GM19463 (cell line): ENCODE measurements around the gene ZNF652.
"Not testable (repeated sequence)": the region's sequence is repeated elsewhere in the genome, so short reads cannot be mapped to it uniquely, and the experiment has no call there.

Experiments used
- ATAC-seq: cut with Tn5 transposase; IDR thresholded peaks from one replicate; pipeline ENCODE4 v1.9.1; 2021; ENCODE audit warnings: mild to moderate bottlenecking, moderate library complexity; ENCODE audit not compliant: unreplicated experiment

Gene ZNF652

GRCh38 chr17:49275981-49276380, 86.1 kb downstream of the ZNF652 start:
- ATAC-seq: not testable (repeated sequence)

GRCh38 chr17:49269356-49269755, 92.7 kb downstream of the ZNF652 start:
- no peak for ATAC-seq

- ATAC-seq: no peak
Observed at GRCh38 chr17:49267912-49268311, 94.1 kb downstream of the ZNF652 start.

DNA sequence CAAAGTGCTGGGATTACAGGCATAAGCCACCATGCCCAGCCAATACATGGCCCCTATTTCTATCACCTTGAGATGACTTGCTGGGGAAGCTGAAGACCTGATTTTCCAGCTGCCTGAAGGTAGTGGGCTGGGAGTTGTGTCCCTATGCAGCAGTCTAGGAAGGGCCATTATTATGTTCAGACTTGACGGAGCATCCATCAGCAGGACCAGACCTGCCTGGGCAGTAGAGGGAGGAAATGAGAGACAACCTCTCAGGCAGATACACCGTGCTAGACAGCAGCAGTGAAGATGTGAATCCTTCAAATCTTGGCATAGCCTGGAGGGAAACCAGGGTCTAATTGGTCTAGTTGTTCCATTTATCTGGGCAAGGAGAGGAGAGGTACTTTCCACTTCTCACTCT, 95.8 kb downstream of the ZNF652 start:
- no peak for ATAC-seq

- ATAC-seq: not testable (repeated sequence)
Observed at GRCh38 chr17:49261540-49261939, 100.5 kb downstream of the ZNF652 start.

GRCh38 chr17:49260817-49261291, 101.2 kb downstream of the ZNF652 start:
- ATAC-seq: no peak

DNA sequence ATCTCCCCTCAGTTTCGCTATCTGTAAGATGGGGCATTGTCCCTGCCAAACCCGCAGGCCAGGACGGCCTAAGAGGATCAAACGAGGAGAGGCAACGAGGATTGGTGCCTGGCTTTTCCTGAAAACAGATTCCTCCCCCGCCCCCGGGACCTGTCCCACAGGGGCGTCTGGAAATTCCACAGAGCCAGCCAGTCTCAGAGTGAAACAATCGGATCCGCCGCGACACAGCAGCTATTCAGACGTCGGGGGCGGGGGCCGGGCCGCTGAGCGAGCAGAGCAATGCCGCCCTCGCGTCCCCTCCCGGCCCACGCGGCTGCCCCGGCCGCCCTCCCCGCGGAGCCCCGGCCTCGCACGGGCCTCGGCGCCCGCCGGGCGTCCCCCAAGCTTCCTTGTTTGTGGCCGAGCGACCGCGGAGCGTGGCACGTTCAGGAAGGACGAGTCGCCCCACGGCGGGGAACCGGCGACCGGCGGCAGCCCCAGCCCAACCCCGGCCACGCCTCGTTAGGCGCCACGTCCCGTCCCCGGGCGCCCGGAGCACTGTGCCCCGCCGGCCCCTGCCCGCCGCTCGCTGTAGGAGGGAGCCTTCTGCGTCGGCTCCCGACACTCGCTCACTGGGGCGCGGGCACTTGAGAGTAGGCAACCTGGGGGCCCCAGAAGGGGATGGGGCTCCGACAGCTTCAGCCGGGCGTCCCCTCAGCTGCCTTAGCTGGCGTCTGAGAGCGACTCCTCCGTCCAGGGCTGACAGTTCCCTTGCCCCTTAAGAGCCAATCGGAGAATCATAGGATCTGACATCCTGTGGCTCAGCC, 101.8 kb downstream of the ZNF652 start:
- no peak for ATAC-seq

- ATAC-seq: no peak
Observed at GRCh38 chr17:49259663-49260010, 102.4 kb downstream of the ZNF652 start.

GRCh38 chr17:49258394-49258793, 103.7 kb downstream of the ZNF652 start:
- ATAC-seq: no peak

DNA sequence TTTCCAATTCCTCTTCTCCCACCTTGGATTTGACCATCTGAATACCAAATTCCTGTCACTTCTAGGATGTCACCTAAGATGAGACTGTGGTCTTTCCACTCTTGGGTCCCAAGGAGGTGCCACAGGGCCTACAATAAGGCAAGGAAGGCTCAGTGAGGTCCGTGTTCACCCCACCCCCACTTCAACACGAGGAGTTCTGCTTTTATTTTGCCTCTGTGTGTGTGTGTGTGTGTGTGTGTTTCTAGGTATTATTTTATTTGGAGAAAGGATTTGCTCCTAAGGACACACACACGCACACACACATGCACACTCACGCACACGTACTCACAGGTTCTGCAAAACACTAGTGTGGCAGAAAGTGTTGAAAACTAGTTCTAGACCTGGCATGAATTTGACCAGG, 106.9 kb downstream of the ZNF652 start:
- ATAC-seq: no peak

DNA sequence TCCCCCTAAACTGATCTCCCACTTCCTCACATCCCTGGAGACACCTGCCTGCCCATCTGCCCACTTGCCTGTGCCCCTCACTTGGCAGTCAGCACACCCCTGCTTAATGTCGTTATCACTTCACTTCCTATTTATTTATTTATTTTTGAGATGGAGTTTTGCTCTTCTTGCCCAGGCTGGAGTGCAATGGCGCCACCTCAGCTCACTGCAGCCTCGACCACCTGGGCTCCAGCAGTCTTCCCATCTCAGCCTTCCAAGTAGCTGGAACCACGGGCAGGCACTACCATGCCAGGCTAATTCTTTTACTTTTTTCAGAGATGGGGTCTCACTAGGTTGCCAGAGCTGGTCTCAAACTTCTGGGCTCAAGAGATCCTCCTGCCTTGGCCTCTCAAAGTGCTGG, 108.0 kb downstream of the ZNF652 start:
- ATAC-seq: no peak

DNA sequence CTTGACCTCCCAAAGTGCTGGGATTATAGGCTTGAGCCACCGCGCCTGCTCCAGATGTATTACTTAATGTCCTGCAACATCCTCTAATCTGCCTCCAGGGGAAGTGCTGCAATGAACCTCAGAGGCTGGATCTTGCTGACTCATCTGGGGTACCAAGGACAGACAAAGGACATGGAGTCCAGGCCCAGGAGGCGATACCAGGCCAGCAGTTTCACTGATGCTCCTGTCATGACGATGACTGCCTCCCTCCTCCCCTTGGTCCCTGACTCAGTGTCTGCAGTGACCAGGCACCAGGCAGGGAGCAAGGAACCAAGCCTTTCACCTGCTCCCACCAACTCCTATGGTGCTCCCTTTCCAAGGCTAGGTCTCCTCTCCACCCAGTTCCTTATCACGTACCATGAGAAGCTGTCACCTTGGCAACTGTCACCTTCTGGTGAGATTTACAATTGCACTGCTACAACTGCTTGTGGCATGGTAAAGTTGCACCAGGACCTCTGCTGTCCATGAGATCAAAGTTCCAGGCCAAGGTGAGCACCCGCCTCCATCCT, 109.8 kb downstream of the ZNF652 start:
- ATAC-seq: no peak

DNA sequence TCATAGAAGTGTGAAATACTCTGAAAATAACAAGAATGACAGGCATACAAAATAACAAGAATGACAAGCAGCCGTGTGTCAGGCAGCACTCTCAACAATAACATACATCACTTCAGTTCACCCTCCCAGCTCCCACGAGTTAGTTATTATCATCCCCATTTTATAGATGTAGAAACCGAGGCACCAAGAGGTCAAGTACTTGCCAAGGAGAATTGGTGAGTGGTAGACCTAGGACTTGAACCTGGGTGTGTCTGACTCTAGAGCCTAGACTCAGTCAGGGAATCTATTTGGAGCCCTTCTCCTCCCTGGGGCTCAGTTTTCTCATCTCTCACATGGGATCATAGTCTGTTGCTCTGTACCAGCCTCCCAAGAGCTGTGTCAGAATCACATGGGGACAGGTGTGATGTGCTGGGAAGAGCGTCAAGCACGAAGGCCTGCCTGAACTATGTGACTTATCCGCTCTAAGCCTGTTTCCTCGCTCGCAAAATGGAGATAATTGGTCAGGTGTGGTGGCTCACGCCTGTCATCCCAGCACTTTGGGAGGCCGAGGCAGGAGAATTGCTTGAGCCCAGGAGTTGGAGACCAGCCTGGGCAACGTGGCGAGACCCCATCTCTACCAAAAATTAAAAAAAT, 112.0 kb downstream of the ZNF652 start:
- no peak for ATAC-seq

DNA sequence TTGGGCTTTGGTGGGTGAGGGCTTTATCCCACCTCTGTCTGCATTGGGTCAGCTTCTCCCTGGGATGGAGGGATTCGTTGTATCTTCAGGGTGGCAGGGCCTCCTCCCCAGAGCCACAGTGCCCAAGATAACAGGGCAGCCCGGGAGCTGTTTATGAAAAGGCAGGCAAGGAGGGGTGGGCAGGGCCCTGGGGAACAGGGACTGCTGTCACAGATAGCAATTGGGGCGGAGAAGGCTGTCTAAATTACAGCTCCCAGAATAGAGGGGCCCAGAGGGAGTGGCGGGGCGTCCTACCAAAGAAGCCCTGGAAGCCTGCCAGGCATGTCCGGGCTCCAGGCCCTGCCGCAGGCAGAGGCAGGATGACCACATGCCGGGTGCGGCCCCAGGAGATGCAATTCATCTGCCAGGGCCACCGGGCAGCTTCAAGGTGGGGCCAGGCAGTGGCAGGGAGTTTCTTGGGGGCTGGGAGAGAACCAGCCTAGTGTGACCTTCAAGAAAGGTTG, 112.7 kb downstream of the ZNF652 start:
- ATAC-seq: no peak

DNA sequence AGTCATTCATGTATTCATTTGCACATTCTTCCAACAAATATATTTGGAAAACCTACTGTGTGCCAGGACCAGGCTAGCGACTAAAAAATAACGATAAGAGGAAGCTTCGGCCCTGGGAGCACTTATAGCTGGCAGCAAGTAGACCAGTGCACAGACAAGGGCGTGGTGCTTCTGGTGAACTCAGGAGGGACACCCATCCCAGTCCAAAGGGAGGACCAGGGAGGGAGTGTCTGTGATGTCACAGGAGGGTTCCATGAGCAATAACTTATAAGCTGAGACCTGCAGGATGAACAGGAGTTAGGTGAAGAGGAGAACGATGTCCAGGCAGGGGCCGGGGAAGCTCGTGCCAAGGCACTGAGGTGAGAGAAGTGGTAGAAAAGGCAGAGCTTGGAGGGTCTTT, 114.1 kb downstream of the ZNF652 start:
- no peak for ATAC-seq

GRCh38 chr17:49244839-49245238, 117.2 kb downstream of the ZNF652 start:
- ATAC-seq: no peak
